IMR-90 (cell line): Measurements from ENCODE around the gene NTM. TPM values are rescaled to one million over a fixed set of nuclear protein-coding genes. Genes with fewer than 3 reads are reported as not detected.

Experiments used
- ATAC-seq: fragments of 200-7000 bp; cut with Tn5 transposase; 2 replicates; pipeline ENCODE4 v1.9.1; 2020; ENCODE audit warnings: low read depth, mild to moderate bottlenecking, moderate library complexity
- BruUV-seq: library from RNA; stranded (reverse); fragments of 400-500 nt; replicated peaks from 2 replicates; lab custom pipeline; 2021; lab: Mats Ljungman, UMichigan
- CTCF ChIA-PET: fragments of 300-600 bp; formaldehyde crosslinking; extraction: SDS; loops from one replicate; lab custom pipeline; 2021; ENCODE audit warnings: antibody characterized with exemption; lab: Yijun Ruan, JAX
- POLR2A ChIA-PET: fragments of 300-600 bp; sonication (Branson Sonifier 250); formaldehyde crosslinking; loops from one replicate; lab custom pipeline; 2022; ENCODE audit warnings: antibody characterized with exemption; ENCODE audit not compliant: unreplicated experiment; lab: Charles Lee
- DNase-seq: peaks from one replicate; pipeline ENCODE4 v3.0.0; 2013
- H2AFZ ChIP-seq: replicated peaks from 2 replicates; pipeline ENCODE3; 2013; ENCODE audit warnings: low read length, mild to moderate bottlenecking; ENCODE audit not compliant: poor library complexity
- H2AK5ac ChIP-seq: 2 replicates; pipeline ENCODE4 v1.6.1; 2013; ENCODE audit warnings: low read depth, low read length, inconsistent platforms
- H2AK9ac ChIP-seq: replicated peaks from 2 replicates; pipeline ENCODE3; 2013; ENCODE audit warnings: mild to moderate bottlenecking, low read depth, low read length, moderate library complexity; ENCODE audit not compliant: poor library complexity
- H2BK120ac ChIP-seq: 2 replicates; pipeline ENCODE4 v1.6.1; 2013; ENCODE audit warnings: low read depth, low read length, inconsistent platforms
- H2BK15ac ChIP-seq: 3 replicates; pipeline ENCODE4 v1.6.1; 2013; ENCODE audit warnings: low read depth, low read length, inconsistent platforms
- H2BK20ac ChIP-seq: 2 replicates; pipeline ENCODE4 v1.6.1; 2013; ENCODE audit warnings: low read depth, mild to moderate bottlenecking, inconsistent platforms, low read length, moderate library complexity
- H2BK5ac ChIP-seq: 2 replicates; pipeline ENCODE4 v1.6.1; 2013; ENCODE audit warnings: mild to moderate bottlenecking, low read depth, low read length, inconsistent platforms; ENCODE audit not compliant: poor library complexity, severe bottlenecking
- H3K14ac ChIP-seq: replicated peaks from 2 replicates; pipeline ENCODE4 v1.6.1; 2013; ENCODE audit warnings: low read depth, low read length, inconsistent platforms
- H3K18ac ChIP-seq: 2 replicates; pipeline ENCODE4 v1.6.1; 2013; ENCODE audit warnings: low read depth, low read length, control low read depth
- H3K23ac ChIP-seq: 2 replicates; pipeline ENCODE4 v1.6.1; 2013; ENCODE audit warnings: low read depth, low read length, inconsistent platforms
- H3K27ac ChIP-seq: 2 replicates; pipeline ENCODE4 v1.5.1; 2013; ENCODE audit warnings: mild to moderate bottlenecking, control low read depth, low read length; ENCODE audit not compliant: insufficient read depth
- H3K27me3 ChIP-seq: 2 replicates; pipeline ENCODE4 v1.6.1; 2013; ENCODE audit warnings: low read length; ENCODE audit not compliant: control insufficient read depth, insufficient read depth
- H3K36me3 ChIP-seq: 2 replicates; pipeline ENCODE4 v1.6.1; 2013; ENCODE audit warnings: low read length, mixed read lengths; ENCODE audit not compliant: control insufficient read depth, insufficient read depth
- H3K4ac ChIP-seq: 2 replicates; pipeline ENCODE4 v1.6.1; 2013; ENCODE audit warnings: low read depth, low read length, inconsistent platforms
- H3K4me1 ChIP-seq: 2 replicates; pipeline ENCODE4 v1.6.1; 2013; ENCODE audit warnings: low read length, mixed read lengths; ENCODE audit not compliant: control insufficient read depth, insufficient read depth
- H3K4me2 ChIP-seq: 2 replicates; pipeline ENCODE4 v1.6.1; 2013; ENCODE audit warnings: low read depth, mild to moderate bottlenecking, control low read depth, low read length, moderate library complexity
- H3K4me3 ChIP-seq: 2 replicates; pipeline ENCODE4 v1.5.1; 2013; ENCODE audit warnings: low read depth, mild to moderate bottlenecking, control low read depth, low read length, moderate library complexity; ENCODE audit not compliant: insufficient read depth
- H3K56ac ChIP-seq: 2 replicates; pipeline ENCODE4 v1.6.1; 2013; ENCODE audit warnings: low read length, inconsistent platforms; ENCODE audit not compliant: insufficient read depth; ENCODE audit errors: extremely low read depth
- H3K79me1 ChIP-seq, 2 experiments: 2 replicates each; pipeline ENCODE4 v1.6.1; 2013; ENCODE audit warnings: low read length in 2 of 2, inconsistent platforms in 1 of 2, low read depth in 1 of 2
- H3K9ac ChIP-seq: 2 replicates; pipeline ENCODE4 v1.6.1; 2013; ENCODE audit warnings: low read depth, low read length, control low read depth
- H3K9me1 ChIP-seq: 2 replicates; pipeline ENCODE4 v1.6.1; 2013; ENCODE audit warnings: low read length, inconsistent platforms; ENCODE audit not compliant: insufficient read depth
- H3K9me3 ChIP-seq: 2 replicates; pipeline ENCODE4 v1.6.1; 2013; ENCODE audit warnings: low read length; ENCODE audit not compliant: control insufficient read depth, insufficient read depth
- H4K20me1 ChIP-seq: 2 replicates; pipeline ENCODE4 v1.6.1; 2013; ENCODE audit warnings: low read length, inconsistent platforms; ENCODE audit not compliant: insufficient read depth
- H4K5ac ChIP-seq: 2 replicates; pipeline ENCODE4 v1.6.1; 2013; ENCODE audit warnings: mild to moderate bottlenecking, low read depth, low read length, control low read depth
- H4K8ac ChIP-seq, 2 experiments: 2 replicates each; pipeline ENCODE4 v1.6.1; 2013; ENCODE audit warnings: low read depth in 2 of 2, low read length in 2 of 2, control low read depth in 1 of 2, inconsistent platforms in 1 of 2
- H4K91ac ChIP-seq: 2 replicates; pipeline ENCODE4 v1.6.1; 2013; ENCODE audit warnings: low read depth, low read length, inconsistent platforms; ENCODE audit not compliant: insufficient read depth
- BHLHE40 ChIP-seq: fragments of 150-350 bp; IDR thresholded peaks from 2 replicates; pipeline ENCODE4 v1.6.1; 2016; ENCODE audit warnings: mild to moderate bottlenecking, low read depth, low read length
- CEBPB ChIP-seq: IDR thresholded peaks from 2 replicates; pipeline ENCODE4 v1.6.1; 2012; ENCODE audit warnings: low read depth, low read length, improper control_type of control experiment
- CHD1 ChIP-seq: IDR thresholded peaks from 2 replicates; pipeline ENCODE4 v1.6.1; 2012; ENCODE audit warnings: low read depth, low read length, improper control_type of control experiment
- CTCF ChIP-seq: conservative IDR thresholded peaks from 2 replicates; pipeline ENCODE4 v1.5.1; 2012; ENCODE audit warnings: mild to moderate bottlenecking, low read depth, low read length, improper control_type of control experiment
- ELK1 ChIP-seq: fragments of 150-350 bp; IDR thresholded peaks from 2 replicates; pipeline ENCODE4 v1.6.1; 2016; ENCODE audit warnings: low read depth, mild to moderate bottlenecking, low read length, moderate library complexity, borderline replicate concordance
- FOS ChIP-seq: fragments of 150-350 bp; IDR thresholded peaks from 2 replicates; pipeline ENCODE4 v1.6.1; 2016; ENCODE audit warnings: low read depth, low read length
- MAFK ChIP-seq: IDR thresholded peaks from 2 replicates; pipeline ENCODE4 v1.6.1; 2012; ENCODE audit warnings: low read depth, low read length, improper control_type of control experiment
- MAZ ChIP-seq: IDR thresholded peaks from 2 replicates; pipeline ENCODE4 v1.6.1; 2012; ENCODE audit warnings: low read depth, mild to moderate bottlenecking, low read length, improper control_type of control experiment, moderate library complexity, borderline replicate concordance
- MXI1 ChIP-seq: IDR thresholded peaks from 2 replicates; pipeline ENCODE4 v1.6.1; 2012; ENCODE audit warnings: low read depth, mild to moderate bottlenecking, low read length, moderate library complexity, borderline replicate concordance
- NFE2L2 ChIP-seq: fragments of 150-350 bp; IDR thresholded peaks from 2 replicates; pipeline ENCODE4 v1.6.1; 2016; ENCODE audit warnings: low read depth, mild to moderate bottlenecking, low read length
- POLR2A ChIP-seq: IDR thresholded peaks from 2 replicates; pipeline ENCODE4 v1.6.1; 2012; ENCODE audit warnings: mild to moderate bottlenecking, low read depth, low read length
- RAD21 ChIP-seq: IDR thresholded peaks from 2 replicates; pipeline ENCODE4 v1.6.1; 2012; ENCODE audit warnings: low read length, improper control_type of control experiment
- RCOR1 ChIP-seq: IDR thresholded peaks from 2 replicates; pipeline ENCODE4 v1.6.1; 2012; ENCODE audit warnings: mild to moderate bottlenecking, low read length, improper control_type of control experiment; ENCODE audit not compliant: insufficient replicate concordance
- RFX5 ChIP-seq: IDR thresholded peaks from 2 replicates; pipeline ENCODE4 v1.8.0; 2012; ENCODE audit warnings: low read depth, mild to moderate bottlenecking, low read length, moderate library complexity
- SMC3 ChIP-seq: fragments of 150-350 bp; IDR thresholded peaks from 2 replicates; pipeline ENCODE4 v1.6.1; 2016; ENCODE audit warnings: low read depth, mild to moderate bottlenecking, antibody characterized with exemption, low read length, moderate library complexity
- USF2 ChIP-seq: fragments of 150-350 bp; IDR thresholded peaks from 2 replicates; pipeline ENCODE4 v1.6.1; 2017; ENCODE audit warnings: mild to moderate bottlenecking, antibody characterized with exemption, low read length, low read depth
- WGBS, 2 experiments: methylation state at CpG; one replicate each; pipeline versions ENCODE4 v1.1.5 to v1.1.7; 2013; ENCODE audit warnings: missing lambda C conversion rate in 2 of 2; ENCODE audit not compliant: insufficient read length in 1 of 2; ENCODE audit errors: extremely low coverage in 2 of 2; 5-methylcytosine and 5-hydroxymethylcytosine counted together
- dilution Hi-C: fragments of 300-500 bp; cut with HindIII; formaldehyde crosslinking; loops from one replicate; pipeline ENCODE4 v1.14.3; 2018; ENCODE audit warnings: low sequenced_read_pairs; ENCODE audit not compliant: unreplicated experiment
- in situ Hi-C: fragments of 300-500 bp; cut with MboI; formaldehyde crosslinking; loops from 3 replicates; pipeline ENCODE4 v1.14.3; 2019; ENCODE audit warnings: low sequenced_read_pairs, inconsistent platforms, mixed read lengths
- intact Hi-C: fragments of 100-400 bp; cut with micrococcal nuclease; formaldehyde crosslinking; loops from 2 replicates; pipeline ENCODE4 v1.10.0; 2022
- polyA plus RNA-seq, 3 experiments: library from polyadenylated mRNA; depleted of rRNA; stranded (reverse); fragments of >200 nt; gene quantifications; 2 replicates each; pipeline ENCODE4 v1.2.3, GENCODE V29; 2012; ENCODE audit warnings: low replicate concordance in 1 of 3
- total RNA-seq: library from RNA; depleted of rRNA; stranded (reverse); fragments of >200 nt; gene quantifications from 2 replicates; pipeline ENCODE4 v1.2.3, GENCODE V29; 2012

NTM gene
- total and polyA plus RNA-seq, 2 of the 4 experiments (the other 2 are of a cell fraction): 19.5 to 25.5 TPM

GRCh38 chr11:132096132-132096825 lies 725.9 kb downstream of the NTM start:
- Histone ChIP-seq H3K36me3 (no peaks in the 10 kb centered on the region), H3K9me3 (no peaks in the 10 kb centered on the region), H4K20me1 (no peaks in the 10 kb centered on the region), H3K79me1 (peaks cover 8 to 16% of the 10 kb centered on the region in 2 experiments; a peak in 2 of 4 replicates), H3K4me1 (peaks cover 4% of the 10 kb centered on the region), H2BK5ac (no peak overlapping the region), H3K4ac (no peak overlapping the region), H3K23ac (no peak overlapping the region), H2BK120ac (no peak overlapping the region), H2BK20ac (no peak overlapping the region), H4K91ac (no peak overlapping the region), H3K4me3 (no peak overlapping the region), H3K56ac (no peak overlapping the region), H2AFZ (no peak overlapping the region), H3K14ac (no peak overlapping the region), H2AK9ac (no peak overlapping the region), H3K27me3 (no peaks in the 10 kb centered on the region), H3K9ac (no peak overlapping the region), H4K8ac (no peak overlapping the region), H3K18ac (no peak overlapping the region), H2AK5ac (no peak overlapping the region), H4K5ac (no peak overlapping the region), H2BK15ac (no peak overlapping the region), H3K4me2 (no peak overlapping the region), H3K27ac (no peak overlapping the region), H3K9me1 (peaks cover 6% of the 10 kb centered on the region)
- POLR2A ChIA-PET: no interaction called here
- WGBS, 2 experiments: 60% methylated on average over 2 of the region's 11 CpGs; no CpG with 5 or more reads in 1 of the 2 experiments
- no peak for DNase-seq
- in situ Hi-C loops: no loop called here
- ATAC-seq: no peak
- intact Hi-C loops: no loop called here
- CTCF ChIA-PET: no interaction called here
- BruUV-seq: no TSS peak
- no peak for TF ChIP-seq ELK1
- TF ChIP-seq MXI1: no peak
- no peak for TF ChIP-seq MAZ
- TF ChIP-seq POLR2A: no peak
- TF ChIP-seq CHD1: no peak
- TF ChIP-seq NFE2L2: no peak
- no peak for TF ChIP-seq RFX5
- TF ChIP-seq USF2: no peak
- no peak for TF ChIP-seq CEBPB
- no peak for TF ChIP-seq CTCF
- no peak for TF ChIP-seq FOS
- no peak for TF ChIP-seq RAD21
- no peak for TF ChIP-seq BHLHE40
- TF ChIP-seq RCOR1: no peak
- no peak for TF ChIP-seq SMC3
- TF ChIP-seq MAFK: no peak
- dilution Hi-C loops: no loop called here
